ENCODE measurements around the gene MBD3L1. TPM values are rescaled to one million over a fixed set of nuclear protein-coding genes. Genes with fewer than 3 reads are reported as not detected.

Gene MBD3L1
- total and polyA plus RNA-seq, 12 donors, result not detected

- ATAC-seq, result no peak
- intact Hi-C loops (cut with DNase I), result no loop called here
- H3K27me3 ChIP-seq, result no peaks in the 10 kb centered on the region
These were observed 5.8 kb upstream of the MBD3L1 start for GRCh38 chr19:8826371-8826770.

GRCh38 chr19:8827277-8827676 lies 4.9 kb upstream of the MBD3L1 start:
- Histone ChIP-seq H3K27ac (no peak overlapping the region), H3K36me3 (peaks cover 0 to 80% (median 24%) of the 10 kb centered on the region in 9 donors), H3K4me3 (no peak overlapping the region), H3K9me3 (no peaks in the 10 kb centered on the region), H3K27me3 (no peaks in the 10 kb centered on the region), H3K4me1 (peaks cover 0 to 12% (median 8%) of the 10 kb centered on the region in 9 donors)
- ATAC-seq (no peak), DNase-seq (no peak)
- no peak for TF ChIP-seq CTCF (IDR thresholded peaks at IDR 0.05)
- intact Hi-C loops (cut with DNase I), result no loop called here

More at GRCh38 chr19:8826371-8826770, 5.8 kb upstream of the MBD3L1 start:
- WGBS, 2 donors, result 95 to 96% methylated on average over 5 of the region's 5 CpGs
- H3K4me1 ChIP-seq, result peaks cover 0 to 8% (median 5%) of the 10 kb centered on the region in 9 donors
- no peak overlapping the region for H3K27ac ChIP-seq
- peaks cover 0 to 89% (median 32%) of the 10 kb centered on the region in 9 donors for H3K36me3 ChIP-seq
- H3K9me3 ChIP-seq, result peaks cover 0 to 1% (median 0%) of the 10 kb centered on the region in 11 donors
- no peak overlapping the region for H3K4me3 ChIP-seq
- DNase-seq, result no peak
- TF ChIP-seq CTCF (IDR thresholded peaks at IDR 0.05), result no peak

DNA sequence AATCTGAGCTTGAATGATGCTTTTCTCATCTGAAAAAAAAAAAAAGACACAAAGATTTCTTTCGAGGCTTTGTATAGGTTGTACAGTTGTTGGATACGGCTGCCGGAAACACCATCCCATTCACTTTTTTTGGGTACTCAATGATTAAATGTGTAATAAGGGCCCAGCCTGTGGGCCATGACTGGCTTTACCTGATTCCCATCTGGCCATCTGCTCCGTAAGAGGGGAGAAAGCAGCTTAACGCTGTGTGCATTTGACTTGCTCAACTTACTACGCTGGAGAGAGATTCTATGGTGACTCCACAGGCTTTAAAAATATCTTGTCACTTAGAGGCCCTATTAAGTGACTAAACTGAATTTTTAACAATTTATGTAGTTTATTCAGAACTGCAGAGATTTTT lies 804 bp upstream of the MBD3L1 start:
- no peak for ATAC-seq
- intact Hi-C loops (cut with DNase I), result loop anchor here in 1 of 10 donors (10.0 kb wide), 2 partner anchors 307 to 963 kb away; no protein-coding TSS in a partner anchor
- Histone ChIP-seq H3K36me3 (peaks cover 0 to 43% (median 3%) of the 10 kb centered on the region in 9 donors), H3K27me3 (no peaks in the 10 kb centered on the region), H3K4me3 (peak overlapping the region; percentile 67 to 97 (median 85)), H3K9me3 (peaks cover 0 to 6% (median 0%) of the 10 kb centered on the region in 11 donors), H3K4me1 (peaks cover 0 to 16% (median 9%) of the 10 kb centered on the region in 9 donors), H3K27ac (peak overlapping the region in 9 of 10 donors; percentile 87 to 98 (median 93))
- TF ChIP-seq CTCF (IDR thresholded peaks at IDR 0.05), result no peak
- WGBS, 2 donors, result 58 to 63% methylated on average over 6 of the region's 6 CpGs
- no peak for DNase-seq

GRCh38 chr19:8831832-8832131 lies 395 bp upstream of the MBD3L1 start:
- no peaks in the 10 kb centered on the region for H3K27me3 ChIP-seq
- intact Hi-C loops (cut with DNase I), result loop anchor here in 1 of 10 donors (10.0 kb wide), 2 partner anchors 307 to 963 kb away; no protein-coding TSS in a partner anchor
- DNase-seq, result no peak
- WGBS, 2 donors, result 1% methylated on average over 16 of the region's 16 CpGs
- H3K4me1 ChIP-seq, result peaks cover 0 to 16% (median 9%) of the 10 kb centered on the region in 9 donors
- TF ChIP-seq CTCF (IDR thresholded peaks at IDR 0.05), result no peak
- H3K36me3 ChIP-seq, result peaks cover 0 to 39% (median 0%) of the 10 kb centered on the region in 9 donors
- ATAC-seq, result peak in 2 of 8 donors; percentile 0 to 3
- H3K9me3 ChIP-seq, result peaks cover 0 to 6% (median 0%) of the 10 kb centered on the region in 11 donors
- H3K4me3 ChIP-seq, result peak overlapping the region; percentile 67 to 97 (median 85)
- peak overlapping the region; percentile 70 to 98 (median 93) for H3K27ac ChIP-seq
